Ovary (tissue), 3 donors: ENCODE results near the gene OSTF1.

Experiments
- EP300 ChIP-seq: sonication (generic); formaldehyde crosslinking; IDR thresholded peaks from one replicate; pipeline ENCODE4 v1.6.1; 2017; ENCODE audit warnings: antibody characterized with exemption
- POLR2A ChIP-seq: fragments of 450-650 bp; IDR thresholded peaks from one replicate; pipeline ENCODE4 v1.6.1; 2017; ENCODE audit warnings: antibody characterized with exemption, mild to moderate bottlenecking, moderate library complexity
- TF ChIP-seq, protein P1 (sequence below), 3 donors: fragments of 450-650 bp in 2 of 3; fragments of 200-600 bp in 1 of 3; IDR thresholded peaks; one replicate each; pipeline versions ENCODE4 v1.5.1 to v1.8.0; 2016 to 2022; ENCODE audit warnings: antibody characterized with exemption in 3 of 3, mild to moderate bottlenecking in 1 of 3
- donor health status: DM: no; HTN: no; CAD: no.

DNA sequence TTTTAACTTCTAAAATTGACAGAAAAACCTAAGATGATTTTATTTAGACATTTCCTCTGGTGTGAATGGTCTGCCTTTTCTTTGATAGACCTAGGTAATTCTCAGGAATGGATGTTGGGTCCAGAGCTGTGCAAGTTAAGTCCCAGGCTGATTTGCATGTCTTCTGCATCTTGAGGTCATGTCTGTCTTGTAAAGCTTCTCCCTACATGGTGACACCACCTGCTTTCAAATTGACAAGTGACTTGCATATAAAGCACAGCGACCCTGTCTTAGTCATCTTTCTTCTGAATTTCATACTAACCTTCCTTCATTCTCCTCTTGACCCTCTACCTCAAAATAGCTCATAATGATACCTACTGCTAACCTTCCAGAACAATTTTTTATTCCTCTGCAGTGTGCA is 29.2 kb downstream of the OSTF1 start:
- TF ChIP-seq POLR2A (no peak), EP300 (no peak)
- TF ChIP-seq, protein P1, sequence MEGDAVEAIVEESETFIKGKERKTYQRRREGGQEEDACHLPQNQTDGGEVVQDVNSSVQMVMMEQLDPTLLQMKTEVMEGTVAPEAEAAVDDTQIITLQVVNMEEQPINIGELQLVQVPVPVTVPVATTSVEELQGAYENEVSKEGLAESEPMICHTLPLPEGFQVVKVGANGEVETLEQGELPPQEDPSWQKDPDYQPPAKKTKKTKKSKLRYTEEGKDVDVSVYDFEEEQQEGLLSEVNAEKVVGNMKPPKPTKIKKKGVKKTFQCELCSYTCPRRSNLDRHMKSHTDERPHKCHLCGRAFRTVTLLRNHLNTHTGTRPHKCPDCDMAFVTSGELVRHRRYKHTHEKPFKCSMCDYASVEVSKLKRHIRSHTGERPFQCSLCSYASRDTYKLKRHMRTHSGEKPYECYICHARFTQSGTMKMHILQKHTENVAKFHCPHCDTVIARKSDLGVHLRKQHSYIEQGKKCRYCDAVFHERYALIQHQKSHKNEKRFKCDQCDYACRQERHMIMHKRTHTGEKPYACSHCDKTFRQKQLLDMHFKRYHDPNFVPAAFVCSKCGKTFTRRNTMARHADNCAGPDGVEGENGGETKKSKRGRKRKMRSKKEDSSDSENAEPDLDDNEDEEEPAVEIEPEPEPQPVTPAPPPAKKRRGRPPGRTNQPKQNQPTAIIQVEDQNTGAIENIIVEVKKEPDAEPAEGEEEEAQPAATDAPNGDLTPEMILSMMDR (IDR thresholded peaks at IDR 0.05) = no peak
